Fibroblast of gingiva (primary cell): Measurements from ENCODE around the gene CORO1C.

ENCODE experiments used
- DNase-seq: peaks from one replicate; pipeline ENCODE4 v3.0.0-alpha.2; 2011; ENCODE audit warnings: low read depth

CORO1C gene

DNA sequence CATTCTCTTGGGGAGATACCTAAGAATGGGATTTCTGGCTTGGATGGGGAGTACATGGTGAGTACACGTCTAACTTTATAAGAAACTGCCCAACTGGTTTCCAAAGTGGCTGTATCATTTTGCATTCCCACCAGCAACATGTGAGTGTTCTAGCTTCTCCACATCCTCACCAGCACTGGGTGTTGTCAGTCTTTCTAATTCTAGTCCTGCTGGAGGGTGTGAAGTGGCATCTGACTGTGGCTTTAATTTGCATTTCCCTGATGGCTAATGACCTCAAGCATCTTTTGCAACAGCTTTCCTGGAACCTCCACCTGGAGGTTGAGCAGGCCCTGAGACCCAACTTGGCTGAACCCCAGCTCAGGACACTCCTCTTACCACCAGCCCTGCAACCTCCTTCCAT is 115.4 kb downstream of the CORO1C start:
- no peak for DNase-seq

DNA sequence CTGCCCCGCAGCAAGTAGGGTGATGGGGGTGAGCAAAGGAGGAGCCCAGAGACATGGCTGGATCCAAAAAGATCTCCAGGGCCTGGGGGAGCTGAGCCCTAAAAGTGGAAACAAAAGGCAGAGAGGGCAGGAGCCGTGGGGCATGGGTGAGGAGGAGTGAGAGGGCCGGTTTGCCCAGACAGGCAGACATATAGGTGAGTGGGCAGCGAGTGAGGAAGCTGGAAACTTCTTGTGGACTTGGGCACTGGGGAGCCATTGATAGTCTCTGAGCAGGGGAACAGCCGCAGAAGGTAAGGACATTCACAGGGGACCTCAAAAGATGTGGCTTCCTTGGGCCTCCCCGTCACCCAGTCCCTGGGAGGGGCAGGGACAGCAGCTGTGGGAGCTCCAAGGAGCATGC is 116.7 kb downstream of the CORO1C start:
- DNase-seq, result no peak

DNA sequence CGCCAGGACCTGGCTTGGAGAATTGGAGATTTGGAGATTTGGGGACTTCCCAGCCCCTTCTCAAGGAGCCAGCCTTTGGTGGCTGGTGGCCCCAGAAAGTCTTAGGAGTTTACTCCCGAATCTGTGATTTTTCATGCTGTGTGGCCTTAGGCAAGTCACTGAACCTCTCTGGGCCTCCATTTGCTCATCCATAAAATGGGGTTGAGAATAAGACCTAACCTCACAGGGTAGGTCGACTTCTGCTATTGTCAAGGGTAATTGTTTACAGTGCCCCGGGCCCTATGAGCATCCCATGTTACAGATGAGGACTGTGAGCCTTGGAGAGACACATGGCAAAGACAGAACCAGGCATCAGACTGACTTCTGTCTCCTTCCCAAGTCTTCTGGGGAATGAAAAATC is 117.3 kb downstream of the CORO1C start:
- DNase-seq, result no peak

GRCh38 chr12:108613548-108613947 is 117.8 kb downstream of the CORO1C start:
- DNase-seq, result no peak

GRCh38 chr12:108612788-108613282 is 118.5 kb downstream of the CORO1C start:
- DNase-seq, result no peak

- peak; percentile 46 for DNase-seq
Observed at GRCh38 chr12:108611884-108612415, 119.4 kb downstream of the CORO1C start.

DNA sequence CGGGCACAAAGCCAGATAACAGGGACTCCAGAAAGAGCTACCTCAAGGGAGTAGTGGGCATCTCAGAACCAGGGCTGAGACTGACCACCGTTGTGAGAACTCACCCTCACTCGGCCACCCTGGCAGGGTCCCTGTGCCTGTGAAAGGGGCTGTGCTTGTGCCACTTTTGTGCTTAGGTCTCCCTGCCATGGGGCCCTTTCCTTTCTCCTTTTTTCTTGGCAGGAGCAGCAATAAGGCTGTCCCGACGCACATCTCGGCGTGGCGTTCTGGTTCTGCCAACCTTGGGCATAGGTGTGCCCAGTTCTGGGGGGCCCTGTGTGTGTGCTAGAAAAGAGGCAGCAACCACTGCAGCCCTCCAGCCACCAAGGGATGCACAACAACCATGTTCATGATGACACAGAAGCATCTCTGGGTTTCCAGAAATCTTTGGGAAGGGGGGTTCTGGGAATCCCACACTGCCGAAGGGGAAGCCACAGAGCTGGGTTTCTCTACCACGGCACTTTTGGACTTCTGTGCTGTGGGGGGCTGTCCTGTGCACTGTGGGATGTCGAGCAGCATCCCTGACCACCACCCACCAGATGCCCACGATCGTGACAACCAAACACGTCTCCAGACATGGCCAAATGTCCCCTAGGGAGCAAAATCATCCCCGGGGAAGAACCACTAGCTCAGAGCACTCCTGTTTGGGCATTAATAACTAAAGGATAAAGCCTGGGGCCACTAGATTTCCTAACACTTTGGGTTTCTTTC is 120.3 kb downstream of the CORO1C start:
- no peak for DNase-seq

GRCh38 chr12:108610336-108610815 is 120.9 kb downstream of the CORO1C start:
- DNase-seq, result no peak

GRCh38 chr12:108609537-108610335 is 121.6 kb downstream of the CORO1C start:
- peak; percentile 90 for DNase-seq

- DNase-seq, result no peak
Observed at GRCh38 chr12:108608616-108609015, 122.7 kb downstream of the CORO1C start.

- DNase-seq, result no peak
Observed at GRCh38 chr12:108607981-108608600, 123.2 kb downstream of the CORO1C start.

DNA sequence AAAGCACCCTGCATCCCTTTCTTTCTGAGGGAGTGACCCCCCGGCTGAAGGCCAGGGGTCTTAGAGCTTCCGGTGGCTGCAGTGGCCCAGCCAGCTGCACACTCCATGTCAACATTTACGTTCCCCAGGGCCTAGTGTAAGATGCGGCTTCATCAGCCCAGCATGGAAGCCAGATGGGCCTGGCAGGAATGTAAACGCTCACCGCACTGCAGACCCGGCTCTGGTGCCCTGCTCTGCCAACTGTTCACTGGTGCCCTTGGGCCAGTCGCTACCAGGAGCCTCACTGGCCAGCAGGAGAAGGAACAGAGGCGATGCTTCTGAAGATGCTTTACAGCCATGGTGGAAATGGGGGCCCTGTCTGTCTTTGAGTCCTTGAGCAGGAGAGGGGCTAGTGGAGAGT is 124.8 kb downstream of the CORO1C start:
- peak; percentile 49 for DNase-seq

DNA sequence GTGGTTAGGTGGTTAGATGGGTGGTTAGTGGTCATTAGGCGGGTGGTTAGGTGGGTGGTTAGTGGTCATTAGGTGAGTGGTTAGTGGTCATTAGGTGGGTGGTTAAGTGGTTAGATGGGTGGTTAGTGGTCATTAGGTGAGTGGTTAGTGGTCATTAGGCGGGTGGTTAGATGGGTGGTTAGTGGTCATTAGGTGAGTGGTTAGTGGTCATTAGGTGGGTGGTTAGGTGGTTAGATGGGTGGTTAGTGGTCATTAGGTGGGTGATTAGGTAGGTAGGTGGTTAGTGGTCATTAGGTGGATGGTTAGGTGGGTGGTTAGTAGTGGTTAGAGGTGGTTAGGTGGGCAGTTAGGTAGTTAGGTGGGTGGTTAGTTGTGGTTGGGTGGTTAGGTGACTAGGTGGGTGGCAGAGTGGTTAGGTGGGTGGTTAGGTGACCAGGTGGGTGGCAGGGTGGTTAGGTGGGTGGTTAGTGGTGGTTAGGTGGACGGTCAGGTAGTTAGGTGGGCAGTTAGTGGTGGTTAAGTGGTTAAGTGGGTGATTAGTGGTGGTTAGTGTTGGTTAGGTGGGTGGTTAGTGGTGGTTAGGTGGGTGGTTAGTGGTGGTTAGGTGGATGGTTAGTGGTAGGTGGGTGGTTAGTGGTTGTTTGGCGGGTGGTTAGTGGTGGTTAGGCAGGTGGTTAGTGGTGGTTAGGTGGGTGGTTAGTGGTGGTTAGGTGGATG is 125.5 kb downstream of the CORO1C start:
- no peak for DNase-seq

- DNase-seq, result peak; percentile 27
Observed at GRCh38 chr12:108605000-108605689, 126.2 kb downstream of the CORO1C start.

DNA sequence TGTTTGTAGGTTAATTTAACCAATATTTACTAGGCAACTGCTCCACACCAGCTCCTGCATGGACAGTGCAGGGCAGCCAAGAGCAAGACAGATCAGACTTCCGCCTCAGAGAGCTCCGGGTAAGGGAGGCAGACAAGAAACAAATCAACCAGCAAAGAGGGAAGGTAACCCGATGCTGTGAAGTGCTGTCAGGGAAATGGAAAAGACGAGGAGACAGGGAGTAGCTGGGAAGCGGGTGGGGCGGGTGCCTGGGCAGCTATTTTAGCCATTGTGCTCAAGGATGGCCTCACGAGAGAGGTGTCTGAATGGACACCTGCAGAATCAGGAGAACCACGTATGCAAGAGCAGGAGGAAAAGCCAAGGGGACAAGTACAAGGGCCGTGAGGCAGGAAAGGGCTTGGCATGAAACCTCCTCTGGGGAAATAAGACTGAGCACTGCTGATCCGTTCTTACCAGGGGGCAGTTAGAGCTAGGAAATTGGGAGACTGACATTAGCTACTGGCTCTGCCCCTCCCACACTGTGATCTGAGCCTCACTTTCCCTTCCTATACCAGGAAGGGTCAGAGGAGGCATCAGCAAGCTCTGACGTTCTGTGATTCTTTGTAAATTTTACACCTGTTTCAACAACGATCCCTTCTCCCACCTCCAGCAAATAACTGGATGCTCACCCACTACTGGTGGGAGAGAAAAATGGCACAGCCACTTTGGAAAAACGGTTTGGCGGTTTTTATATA is 126.9 kb downstream of the CORO1C start:
- no peak for DNase-seq

DNA sequence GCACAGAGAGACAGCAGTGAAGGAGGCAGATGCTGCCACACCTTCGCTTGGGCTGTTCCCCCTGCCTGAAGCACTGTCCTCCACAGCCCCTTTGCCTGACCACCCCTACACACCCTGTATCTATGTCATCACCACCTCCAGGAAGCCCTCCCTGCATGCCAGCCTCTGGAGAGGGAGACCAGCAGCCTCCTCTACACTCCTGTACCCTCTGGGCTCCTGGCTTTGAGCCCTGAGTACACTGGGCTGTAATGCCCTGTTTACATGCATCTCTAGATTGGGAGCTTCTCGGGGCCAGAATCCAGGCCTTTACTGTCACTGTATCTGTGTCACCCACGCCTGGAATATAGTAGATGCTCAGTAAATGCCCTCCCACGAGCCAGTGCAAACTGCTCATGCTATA is 127.6 kb downstream of the CORO1C start:
- DNase-seq, result no peak

DNA sequence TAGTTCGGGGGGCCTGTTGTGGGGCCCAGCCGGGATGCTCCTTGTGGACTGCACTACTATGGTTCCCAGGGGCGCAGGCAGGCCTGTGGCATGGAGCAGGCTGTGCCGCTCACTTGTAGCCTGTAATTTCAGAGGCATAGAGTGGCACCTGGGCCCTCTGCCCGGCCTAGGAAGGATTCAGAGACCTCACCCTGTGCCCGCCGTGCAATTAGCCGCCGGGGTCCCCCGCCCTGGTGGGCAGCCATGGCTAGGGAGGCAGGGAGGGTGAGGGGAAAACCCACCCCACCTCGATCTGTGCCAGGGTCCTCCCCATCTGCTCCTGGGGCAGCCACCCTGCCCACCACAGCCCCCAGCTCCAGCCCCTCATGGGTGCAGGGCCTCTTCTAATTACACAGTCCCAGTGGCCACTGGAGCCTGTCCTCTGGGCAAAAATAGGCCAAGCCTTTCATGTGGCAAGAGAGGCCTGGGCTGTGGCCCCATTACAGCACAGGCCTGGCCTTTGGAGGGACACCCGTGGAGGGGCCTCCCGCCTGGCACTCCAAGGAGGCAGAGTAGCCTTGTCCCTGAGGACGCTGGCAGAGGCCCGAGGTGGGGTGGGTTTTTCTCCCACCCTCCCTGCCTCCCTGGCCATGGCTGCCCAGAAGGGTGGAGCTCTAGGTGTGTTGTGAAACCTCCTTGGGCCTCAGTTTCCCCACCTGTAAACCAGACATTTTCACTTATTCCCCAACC is 128.2 kb downstream of the CORO1C start:
- DNase-seq, result no peak

- no peak for DNase-seq
Observed at GRCh38 chr12:108602209-108602705, 129.1 kb downstream of the CORO1C start.

DNA sequence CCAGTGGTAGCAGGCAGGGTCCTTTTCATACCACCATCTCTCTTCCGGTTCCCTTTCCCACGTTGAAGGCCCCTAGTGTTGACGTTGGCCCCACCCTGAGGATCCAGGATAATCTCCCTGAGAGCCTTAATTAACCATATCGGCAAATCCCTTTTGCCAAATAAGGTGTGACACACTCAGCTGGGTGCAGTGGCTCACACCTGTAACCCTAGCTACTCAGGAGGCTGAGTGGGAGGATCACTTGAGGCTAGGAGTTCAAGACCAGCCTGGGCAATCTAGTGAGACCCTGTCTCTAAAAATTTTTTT is 130.7 kb downstream of the CORO1C start:
- DNase-seq, result no peak
